T-helper 17 cell (primary cell): Measurements from ENCODE around the gene FGF5. TPM values are rescaled to one million over a fixed set of nuclear protein-coding genes. Genes with fewer than 3 reads are reported as not detected.
"Not testable (repeated sequence)": the region's sequence is repeated elsewhere in the genome, so short reads cannot be mapped to it uniquely, and the experiment has no call there.

Experiments used
- ATAC-seq: fragments of 150-1000 bp; cut with Tn5 transposase; 2 replicates; pipeline ENCODE4 v1.10.0; 2021; ENCODE audit warnings: mild to moderate bottlenecking, moderate library complexity
- DNase-seq, 3 donors: peaks; one replicate each; pipeline versions ENCODE4 v3.0.0 to v3.0.0-alpha.2; 2020 to 2021
- H3K9me3 ChIP-seq: one replicate; pipeline ENCODE4 v1.7.0; 2013; ENCODE audit warnings: low read length, mild to moderate bottlenecking; ENCODE audit not compliant: control insufficient read depth, poor library complexity, severe bottlenecking
- H3K27ac Mint-ChIP-seq: one replicate; pipeline ENCODE4 v1.8.0; 2022; ENCODE audit warnings: mild to moderate bottlenecking, moderate library complexity, mixed read lengths
- H3K27me3 Mint-ChIP-seq: one replicate; pipeline ENCODE4 v1.8.0; 2022; ENCODE audit warnings: mixed read lengths
- H3K36me3 Mint-ChIP-seq: one replicate; pipeline ENCODE4 v1.8.0; 2022; ENCODE audit warnings: low read depth, mixed read lengths
- H3K4me1 Mint-ChIP-seq: one replicate; pipeline ENCODE4 v1.8.0; 2022; ENCODE audit warnings: mild to moderate bottlenecking, mixed read lengths
- H3K4me3 Mint-ChIP-seq: one replicate; pipeline ENCODE4 v1.8.0; 2022; ENCODE audit warnings: mild to moderate bottlenecking, moderate library complexity, mixed read lengths
- total RNA-seq, 4 donors: library from RNA in 2 of 4; stranded (reverse) in 2 of 4; gene quantifications; one replicate each; pipeline ENCODE4 v1.2.3 and lab custom pipeline; 2022 to 2026

Gene FGF5
- total RNA-seq, 2 donors from 2014 or later: 0.05 to 0.08 TPM

DNA sequence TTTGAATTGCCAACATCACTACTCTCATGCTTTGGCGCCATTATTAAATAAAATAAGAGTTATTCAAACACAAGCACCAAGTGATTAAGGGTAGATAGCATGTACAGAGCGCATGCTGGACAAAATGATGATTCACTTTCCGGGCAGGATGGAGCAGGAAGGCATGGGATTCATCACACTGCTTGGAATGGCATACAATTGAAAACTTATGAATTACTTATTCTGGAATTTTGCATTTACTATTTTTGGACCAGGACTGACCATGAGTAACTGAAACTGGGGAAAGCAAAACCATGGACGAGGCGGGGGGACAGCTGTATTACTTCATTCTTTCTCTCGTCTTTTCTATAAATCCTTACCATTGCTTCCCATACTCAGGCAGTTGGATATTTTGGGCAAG is 28.5 kb upstream of the FGF5 start:
- peaks cover 22% of the 10 kb centered on the region for H3K27me3 Mint-ChIP-seq
- no peaks in the 10 kb centered on the region for H3K9me3 ChIP-seq
- DNase-seq (no peak), ATAC-seq (no peak)
- H3K36me3 Mint-ChIP-seq: no peaks in the 10 kb centered on the region
- H3K4me3 Mint-ChIP-seq: no peak overlapping the region
- no peaks in the 10 kb centered on the region for H3K4me1 Mint-ChIP-seq
- no peak overlapping the region for H3K27ac Mint-ChIP-seq

DNA sequence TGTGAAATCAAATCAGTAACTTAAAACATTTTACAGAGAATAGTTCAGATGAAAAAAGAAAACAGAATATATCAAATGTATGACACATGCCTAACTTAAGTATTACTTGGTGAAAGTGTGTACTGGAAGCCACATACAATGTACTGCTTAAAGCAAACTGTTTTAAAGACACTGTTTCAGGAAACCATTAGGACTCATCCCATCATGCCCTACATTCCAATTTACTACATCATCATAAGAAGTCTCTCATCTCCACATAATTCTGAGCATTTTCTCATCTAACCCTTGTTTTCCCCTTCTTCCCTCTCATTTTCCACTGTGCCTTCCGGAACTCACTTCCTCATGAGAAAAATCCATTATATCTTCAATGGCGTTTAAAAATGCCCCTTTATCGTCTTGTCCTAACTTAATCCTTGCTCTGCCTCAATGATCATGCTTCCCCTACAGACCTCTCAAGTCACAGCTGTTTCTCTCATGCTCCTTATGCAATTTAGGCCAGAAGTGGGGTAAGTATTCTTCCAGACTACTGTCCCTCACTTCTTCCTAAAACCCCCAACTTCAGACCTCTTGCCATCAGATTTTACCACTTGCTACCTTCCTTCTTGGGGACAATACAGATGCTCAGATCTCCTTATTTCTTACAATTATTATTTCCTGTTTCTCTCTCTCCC is 26.8 kb upstream of the FGF5 start:
- DNase-seq (no peak), ATAC-seq (no peak)
- H3K36me3 Mint-ChIP-seq: no peaks in the 10 kb centered on the region
- no peaks in the 10 kb centered on the region for H3K4me1 Mint-ChIP-seq
- no peak overlapping the region for H3K27ac Mint-ChIP-seq
- H3K4me3 Mint-ChIP-seq: no peak overlapping the region
- peaks cover 27% of the 10 kb centered on the region for H3K27me3 Mint-ChIP-seq
- no peaks in the 10 kb centered on the region for H3K9me3 ChIP-seq

DNA sequence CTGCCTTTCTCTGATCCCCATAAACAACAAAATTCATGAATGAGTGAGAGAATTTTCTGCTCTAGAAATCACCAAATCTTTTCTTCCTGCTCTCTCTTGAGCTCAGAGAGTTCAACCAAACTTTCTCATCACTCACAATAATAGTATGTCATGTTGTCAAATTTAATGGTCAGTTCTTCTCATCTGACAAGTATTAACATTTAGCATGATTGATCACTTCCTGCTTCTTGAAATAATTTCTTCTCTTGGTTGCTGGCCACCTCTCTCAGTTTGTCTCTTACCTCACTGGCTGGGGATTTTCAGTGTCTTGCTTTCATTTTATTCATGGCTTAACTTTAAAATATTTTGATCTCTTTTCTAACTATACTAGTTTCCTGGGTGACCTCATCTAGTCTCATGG is 25.5 kb upstream of the FGF5 start:
- Mint-ChIP-seq H3K27me3 (peaks cover 28% of the 10 kb centered on the region), H3K27ac (no peak overlapping the region), H3K4me1 (no peaks in the 10 kb centered on the region), H3K4me3 (no peak overlapping the region), H3K36me3 (no peaks in the 10 kb centered on the region)
- ATAC-seq (no peak), DNase-seq (no peak)
- H3K9me3 ChIP-seq: no peaks in the 10 kb centered on the region

DNA sequence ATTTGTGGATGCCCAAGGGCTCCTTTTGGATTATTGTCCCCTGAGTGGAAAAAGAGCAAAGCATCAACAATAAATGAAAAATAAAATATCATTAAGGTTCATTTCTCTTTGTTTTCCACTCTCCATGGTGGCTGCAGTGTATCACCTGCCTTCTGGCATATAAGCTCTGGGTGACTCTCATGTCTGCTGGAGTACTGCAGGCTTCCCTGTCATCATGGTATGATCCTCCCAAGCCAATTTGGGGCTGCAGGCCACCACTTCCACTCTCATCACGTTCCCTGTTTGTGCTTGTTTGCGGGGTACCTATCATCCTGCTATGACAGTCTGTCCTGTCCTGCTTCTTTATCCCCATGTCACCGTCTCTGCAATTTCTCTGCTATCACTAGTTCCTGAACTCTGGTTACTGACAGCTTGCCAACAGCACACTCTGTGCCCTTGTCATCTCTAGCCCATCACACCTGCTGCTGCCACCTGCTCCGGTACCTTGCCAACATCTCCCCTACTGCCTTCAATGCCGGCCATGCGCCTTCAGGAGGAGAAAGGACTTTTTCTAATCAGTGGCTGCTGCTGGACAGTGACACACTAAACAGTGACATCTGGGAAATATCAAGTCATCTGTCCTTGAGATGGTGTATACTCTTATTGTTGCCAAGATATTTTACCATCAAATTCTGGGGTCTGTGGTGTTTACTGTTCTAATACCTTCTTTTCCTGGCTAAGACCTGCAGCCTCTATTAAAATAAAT is 23.0 kb upstream of the FGF5 start:
- H3K27ac Mint-ChIP-seq: no peak overlapping the region

DNA sequence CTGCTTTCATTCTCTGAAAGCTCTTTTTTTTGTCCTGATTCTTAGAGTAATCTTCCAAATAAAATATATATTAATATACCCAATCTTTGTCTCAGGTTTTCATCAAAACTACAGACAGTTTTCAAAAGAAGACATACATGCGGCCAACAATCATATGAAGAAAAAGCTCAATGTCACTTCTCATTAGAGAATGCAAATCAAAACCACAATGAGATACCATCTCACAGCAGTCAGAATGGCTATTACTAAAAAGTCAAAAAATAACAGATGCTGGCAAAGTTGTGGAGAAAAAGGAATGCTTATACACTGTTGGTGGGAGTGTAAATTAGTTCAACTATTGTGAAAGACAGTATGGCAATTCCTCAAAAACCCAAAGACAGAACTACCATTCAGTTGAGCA is 19.0 kb upstream of the FGF5 start:
- not testable (repeated sequence) for ATAC-seq, H3K27ac Mint-ChIP-seq, DNase-seq, H3K36me3 Mint-ChIP-seq, H3K4me1 Mint-ChIP-seq, H3K9me3 ChIP-seq, H3K4me3 Mint-ChIP-seq
- H3K27me3 Mint-ChIP-seq: peaks cover 49% of the 10 kb centered on the region

More for the DNA sequence above, 23.0 kb upstream of the FGF5 start:
- no peaks in the 10 kb centered on the region for H3K4me1 Mint-ChIP-seq
- no peaks in the 10 kb centered on the region for H3K9me3 ChIP-seq
- no peak overlapping the region for H3K4me3 Mint-ChIP-seq
- ATAC-seq (no peak), DNase-seq (no peak)
- peaks cover 28% of the 10 kb centered on the region for H3K27me3 Mint-ChIP-seq
- no peaks in the 10 kb centered on the region for H3K36me3 Mint-ChIP-seq

DNA sequence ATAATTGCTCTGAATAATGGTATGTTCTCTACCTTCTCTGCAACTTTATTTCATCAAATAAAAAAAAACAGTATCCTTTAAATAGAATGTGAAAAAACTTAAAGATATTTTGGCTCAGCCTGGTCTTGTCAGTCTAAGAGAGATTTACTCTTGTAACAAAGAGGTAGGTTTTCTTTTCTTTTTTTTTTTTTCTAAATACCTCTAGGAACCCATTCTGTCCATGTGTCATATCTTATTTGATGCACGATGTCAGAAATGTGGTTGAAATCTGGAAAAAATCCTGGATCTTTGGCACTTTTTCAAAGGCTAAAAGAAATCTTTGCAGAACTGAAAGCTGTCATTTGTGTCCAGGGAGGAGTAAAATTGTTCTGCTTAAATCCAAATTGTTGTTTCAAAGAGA is 17.3 kb upstream of the FGF5 start:
- DNase-seq (no peak), ATAC-seq (no peak)
- Mint-ChIP-seq H3K27me3 (peaks cover 48% of the 10 kb centered on the region), H3K4me3 (no peak overlapping the region), H3K27ac (no peak overlapping the region), H3K36me3 (no peaks in the 10 kb centered on the region), H3K4me1 (no peaks in the 10 kb centered on the region)
- no peaks in the 10 kb centered on the region for H3K9me3 ChIP-seq

DNA sequence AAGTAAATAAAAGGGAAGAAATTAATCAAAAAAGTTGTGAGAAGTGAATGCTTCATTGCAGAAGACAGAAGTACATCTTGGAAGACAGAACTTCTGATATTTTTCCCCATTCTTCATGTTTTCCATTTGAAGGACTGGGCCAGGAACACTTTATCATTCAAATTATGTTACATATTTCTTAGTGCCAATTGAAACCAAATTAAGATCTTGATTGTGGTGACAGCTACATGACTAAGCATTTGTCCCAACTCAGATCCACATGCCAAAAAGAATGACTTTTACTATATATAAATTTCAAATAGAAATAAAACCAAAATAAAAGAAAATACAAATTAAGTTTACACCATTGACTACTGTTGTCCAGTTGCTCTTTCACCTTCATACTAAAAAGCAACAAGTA is 14.0 kb upstream of the FGF5 start:
- no peak overlapping the region for H3K27ac Mint-ChIP-seq
- ATAC-seq (no peak), DNase-seq (no peak)
- H3K36me3 Mint-ChIP-seq: no peaks in the 10 kb centered on the region
- H3K27me3 Mint-ChIP-seq: peaks cover 57% of the 10 kb centered on the region
- H3K4me3 Mint-ChIP-seq: no peak overlapping the region
- H3K4me1 Mint-ChIP-seq: no peaks in the 10 kb centered on the region
- no peaks in the 10 kb centered on the region for H3K9me3 ChIP-seq

DNA sequence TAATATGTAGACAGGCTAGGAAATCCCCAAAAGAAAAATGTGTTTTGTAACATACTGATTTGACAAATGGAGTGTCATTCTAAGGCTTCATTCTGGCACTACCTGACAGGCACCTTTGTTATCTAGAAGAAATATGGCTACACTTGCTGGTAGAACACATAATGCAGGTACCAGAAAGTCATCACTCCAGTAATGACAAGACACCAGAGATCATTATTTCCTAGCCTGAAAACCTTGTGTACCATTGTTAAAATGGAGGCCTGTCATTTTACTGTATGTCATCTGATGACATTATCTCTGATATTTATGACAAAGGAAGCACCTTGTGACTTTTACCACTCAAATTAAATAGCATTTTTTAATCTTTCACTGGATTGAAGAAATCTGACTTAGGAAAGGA is 13.5 kb upstream of the FGF5 start:
- Mint-ChIP-seq H3K27me3 (peaks cover 62% of the 10 kb centered on the region), H3K4me1 (no peaks in the 10 kb centered on the region), H3K4me3 (no peak overlapping the region), H3K27ac (no peak overlapping the region), H3K36me3 (no peaks in the 10 kb centered on the region)
- ATAC-seq (no peak), DNase-seq (no peak)
- no peaks in the 10 kb centered on the region for H3K9me3 ChIP-seq

DNA sequence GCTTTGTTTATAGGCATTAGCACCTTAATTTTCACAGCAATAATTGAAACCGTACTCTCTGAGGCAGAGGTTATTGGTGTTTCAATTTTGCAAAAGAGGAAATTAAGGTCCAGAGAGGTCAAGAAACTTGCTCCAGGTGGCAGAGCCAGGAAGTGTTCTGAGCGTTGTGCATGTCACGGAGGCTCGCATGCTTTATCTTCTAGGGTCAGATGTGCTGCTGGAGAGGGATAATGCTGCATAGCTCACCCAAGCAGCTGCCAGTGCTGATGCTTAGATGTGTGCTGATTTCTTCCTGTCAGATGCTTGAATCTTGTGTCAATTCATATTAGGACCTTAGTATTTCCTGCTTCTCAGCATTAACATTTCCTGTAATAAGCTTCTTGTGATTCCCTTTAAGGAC is 13.0 kb upstream of the FGF5 start:
- H3K36me3 Mint-ChIP-seq: no peaks in the 10 kb centered on the region
- H3K27ac Mint-ChIP-seq: no peak overlapping the region
- H3K9me3 ChIP-seq: no peaks in the 10 kb centered on the region
- H3K27me3 Mint-ChIP-seq: peaks cover 66% of the 10 kb centered on the region
- no peak for DNase-seq
- H3K4me1 Mint-ChIP-seq: no peaks in the 10 kb centered on the region
- no peak for ATAC-seq
- H3K4me3 Mint-ChIP-seq: no peak overlapping the region

DNA sequence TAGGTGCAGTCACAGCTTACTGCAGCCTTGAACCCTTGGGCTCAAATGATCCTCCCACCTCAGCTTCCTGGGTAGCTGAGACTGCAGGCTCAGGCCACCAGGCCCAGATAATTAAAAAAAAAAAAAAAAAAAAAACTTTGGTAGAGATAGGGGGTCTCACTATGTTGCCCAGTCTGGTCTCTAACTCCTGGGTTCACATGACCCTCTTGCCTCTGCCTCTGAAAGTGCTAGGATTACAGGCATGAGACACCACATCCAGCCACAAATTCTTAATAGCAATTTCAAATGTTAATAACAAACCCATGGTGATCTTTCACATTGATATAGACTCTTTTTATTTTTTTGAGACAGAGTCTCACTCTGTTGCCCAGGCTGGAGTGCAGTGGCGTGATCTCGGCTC is 12.3 kb upstream of the FGF5 start:
- H3K36me3 Mint-ChIP-seq: no peaks in the 10 kb centered on the region
- DNase-seq: no peak
- peaks cover 67% of the 10 kb centered on the region for H3K27me3 Mint-ChIP-seq
- no peaks in the 10 kb centered on the region for H3K9me3 ChIP-seq
- peaks cover 3% of the 10 kb centered on the region for H3K4me1 Mint-ChIP-seq
- H3K4me3 Mint-ChIP-seq: no peak overlapping the region
- ATAC-seq: no peak
- no peak overlapping the region for H3K27ac Mint-ChIP-seq

DNA sequence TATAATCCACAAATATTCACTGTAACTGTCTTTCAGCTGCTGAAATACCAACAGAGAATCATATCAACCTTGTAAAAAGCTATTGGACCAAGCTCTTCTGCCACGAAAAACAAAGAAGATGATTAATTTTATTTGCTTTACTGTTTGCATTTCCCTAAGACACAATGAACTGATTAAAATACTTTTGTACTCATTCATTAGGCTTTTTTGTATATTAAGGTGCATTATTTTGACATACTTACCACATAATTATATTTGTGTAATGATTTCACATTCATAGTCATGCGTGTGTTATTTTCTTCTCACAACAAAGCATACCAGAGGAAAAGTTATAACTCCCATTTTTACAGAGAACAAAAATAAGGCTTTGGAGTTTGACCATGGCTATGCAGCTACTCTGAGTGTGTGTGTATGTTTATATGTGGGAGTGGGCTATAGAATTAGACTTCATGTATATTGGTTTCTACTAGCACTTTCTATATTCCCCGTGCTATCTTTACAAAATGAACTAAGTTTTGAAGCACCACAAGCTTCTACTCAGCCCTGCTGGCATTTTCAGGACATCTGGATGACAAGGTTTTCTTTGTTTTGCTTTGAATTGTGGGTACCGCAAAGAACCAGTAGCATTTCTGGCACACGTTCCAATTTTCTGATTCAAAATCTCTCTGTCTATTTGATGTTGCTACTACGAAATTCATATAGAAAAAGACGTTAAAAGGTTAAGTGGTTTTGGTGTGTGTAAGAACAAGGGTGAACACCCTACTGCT is 11.0 kb upstream of the FGF5 start:
- peaks cover 71% of the 10 kb centered on the region for H3K27me3 Mint-ChIP-seq
- H3K4me3 Mint-ChIP-seq: no peak overlapping the region
- H3K4me1 Mint-ChIP-seq: peaks cover 3% of the 10 kb centered on the region
- DNase-seq (no peak), ATAC-seq (no peak)
- H3K27ac Mint-ChIP-seq: no peak overlapping the region
- no peaks in the 10 kb centered on the region for H3K36me3 Mint-ChIP-seq
- H3K9me3 ChIP-seq: no peaks in the 10 kb centered on the region

DNA sequence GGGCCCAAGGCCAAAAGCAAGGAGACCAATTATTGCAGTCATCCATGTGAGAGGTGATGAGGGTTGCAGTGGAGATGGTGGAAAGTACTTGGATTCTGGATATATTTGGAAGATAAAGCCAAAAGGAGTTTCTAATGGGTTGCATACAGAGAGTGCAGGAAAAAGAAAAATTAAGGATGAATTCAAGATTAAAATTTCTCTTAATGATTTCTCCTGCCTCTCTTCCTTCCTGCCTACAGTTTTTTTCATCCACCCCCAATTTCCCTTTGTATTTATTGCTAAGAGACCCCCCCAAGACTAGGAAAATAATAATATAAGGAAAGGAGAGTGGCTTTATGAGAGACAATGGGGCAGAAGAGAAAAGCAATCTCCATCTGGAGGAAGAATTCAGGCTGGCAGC is 8.6 kb upstream of the FGF5 start:
- Mint-ChIP-seq H3K27me3 (peaks cover 65% of the 10 kb centered on the region), H3K4me1 (peaks cover 3% of the 10 kb centered on the region), H3K27ac (no peak overlapping the region), H3K36me3 (no peaks in the 10 kb centered on the region), H3K4me3 (no peak overlapping the region)
- no peaks in the 10 kb centered on the region for H3K9me3 ChIP-seq
- DNase-seq (no peak), ATAC-seq (no peak)

DNA sequence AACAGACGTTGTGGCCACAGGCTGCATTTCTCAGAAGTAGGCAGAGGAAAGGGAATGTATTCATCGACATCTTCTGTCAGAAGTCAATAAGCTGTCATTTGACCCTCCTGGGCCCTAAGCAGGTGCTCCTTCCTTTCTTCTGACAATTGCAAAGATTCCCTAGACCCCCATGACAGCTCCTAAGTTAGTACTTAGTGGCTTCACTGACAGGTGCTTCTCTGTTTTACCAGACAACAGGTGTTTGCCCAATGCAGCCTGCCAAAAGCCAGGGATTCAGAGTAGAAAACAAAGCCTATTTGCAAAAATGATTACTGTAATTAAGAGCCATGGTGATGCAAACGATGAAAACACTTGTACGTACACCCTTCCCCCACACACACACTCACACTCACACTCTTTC is 7.5 kb upstream of the FGF5 start:
- ATAC-seq: no peak
- Mint-ChIP-seq H3K4me1 (peaks cover 3% of the 10 kb centered on the region), H3K27ac (no peak overlapping the region), H3K4me3 (no peak overlapping the region), H3K27me3 (peaks cover 71% of the 10 kb centered on the region), H3K36me3 (no peaks in the 10 kb centered on the region)
- no peak for DNase-seq
- H3K9me3 ChIP-seq: no peaks in the 10 kb centered on the region
